GM21367 (cell line): Measurements from ENCODE around the gene FGGY.
"Not testable (repeated sequence)": the region's sequence is repeated elsewhere in the genome, so short reads cannot be mapped to it uniquely, and the experiment has no call there.

ENCODE experiments used
- ATAC-seq: cut with Tn5 transposase; IDR thresholded peaks from one replicate; pipeline ENCODE4 v1.9.1; 2021; ENCODE audit not compliant: unreplicated experiment

FGGY gene

GRCh38 chr1:59288046-59288445 lies 8.8 kb upstream of the FGGY start:
- ATAC-seq, result no peak

- no peak for ATAC-seq
These were observed 7.3 kb upstream of the FGGY start for GRCh38 chr1:59289570-59289969.

GRCh38 chr1:59290193-59290949 lies 6.5 kb upstream of the FGGY start:
- ATAC-seq, result peak; percentile 78

GRCh38 chr1:59291561-59291960 lies 5.3 kb upstream of the FGGY start:
- ATAC-seq, result no peak

GRCh38 chr1:59292562-59292961 lies 4.3 kb upstream of the FGGY start:
- ATAC-seq, result no peak

- no peak for ATAC-seq
These were observed 3.7 kb upstream of the FGGY start for GRCh38 chr1:59293206-59293605.

GRCh38 chr1:59293849-59294248 lies 3.0 kb upstream of the FGGY start:
- ATAC-seq, result no peak

- ATAC-seq, result no peak
These were observed 2.5 kb upstream of the FGGY start for GRCh38 chr1:59294423-59294822.

GRCh38 chr1:59295618-59296017 lies 1.3 kb upstream of the FGGY start:
- ATAC-seq, result no peak

- ATAC-seq, result no peak
These were observed 1.2 kb downstream of the FGGY start for GRCh38 chr1:59298026-59298583.

- ATAC-seq, result no peak
These were observed 1.9 kb downstream of the FGGY start for GRCh38 chr1:59298710-59299346.

- ATAC-seq, result not testable (repeated sequence)
These were observed 2.8 kb downstream of the FGGY start for GRCh38 chr1:59299670-59300069.

- ATAC-seq, result no peak
These were observed 5.4 kb downstream of the FGGY start for GRCh38 chr1:59302297-59302696.

- ATAC-seq, result no peak
These were observed 6.0 kb downstream of the FGGY start for GRCh38 chr1:59302871-59303270.

GRCh38 chr1:59305188-59305587 lies 8.3 kb downstream of the FGGY start:
- no peak for ATAC-seq

GRCh38 chr1:59307591-59307990 lies 10.7 kb downstream of the FGGY start:
- no peak for ATAC-seq

GRCh38 chr1:59308839-59309238 lies 11.9 kb downstream of the FGGY start:
- no peak for ATAC-seq

- ATAC-seq, result no peak
These were observed 12.5 kb downstream of the FGGY start for GRCh38 chr1:59309392-59309791.

GRCh38 chr1:59309795-59310548 lies 13.1 kb downstream of the FGGY start:
- no peak for ATAC-seq

- ATAC-seq, result no peak
These were observed 13.8 kb downstream of the FGGY start for GRCh38 chr1:59310549-59311250.
